CD4-positive, alpha-beta T cell (primary cell): ENCODE measurements around the gene BAZ2A. TPM values are rescaled to one million over a fixed set of nuclear protein-coding genes. Genes with fewer than 3 reads are reported as not detected.
A peak's percentile ranks its signal among the peaks of the same experiment; 100 is the strongest.

ENCODE experiments used
- ATAC-seq: fragments of 200-7000 bp; cut with Tn5 transposase; one replicate; pipeline ENCODE4 v1.10.0; 2022; ENCODE audit warnings: mild to moderate bottlenecking; ENCODE audit not compliant: poor library complexity
- CTCF ChIA-PET: fragments of 350-600 bp; sonication (Branson Sonifier 250); formaldehyde crosslinking; loops from one replicate; lab custom pipeline; 2021; ENCODE audit warnings: antibody characterized with exemption, inconsistent platforms; lab: Charles Lee
- POLR2A ChIA-PET: fragments of 350-600 bp; sonication (Branson Sonifier 250); formaldehyde crosslinking; loops from one replicate; lab custom pipeline; 2021; ENCODE audit warnings: antibody characterized with exemption, inconsistent platforms; lab: Charles Lee
- DNase-seq, 14 experiments: peaks; one replicate each; pipeline ENCODE4 v3.0.0-alpha.2; 2013 to 2020; ENCODE audit warnings: mixed read lengths in 2 of 14
- H3K27ac ChIP-seq, 2 donors: one replicate each; pipeline versions ENCODE4 v1.5.1 to v1.7.0; 2013; ENCODE audit warnings: low read length in 2 of 2, low read depth in 1 of 2, mild to moderate bottlenecking in 1 of 2
- H3K27me3 ChIP-seq, 2 experiments: 1 replicate in 1 of 2; 2 replicates in 1 of 2; pipeline versions ENCODE4 v1.6.1 to v1.7.0; 2013; ENCODE audit warnings: low read length in 2 of 2, control low read depth in 1 of 2, mild to moderate bottlenecking in 1 of 2, moderate library complexity in 1 of 2; ENCODE audit not compliant: insufficient read depth in 2 of 2, control insufficient read depth in 1 of 2
- H3K36me3 ChIP-seq: one replicate; pipeline ENCODE4 v1.6.1; 2013; ENCODE audit warnings: low read length, control low read depth; ENCODE audit not compliant: insufficient read depth
- H3K4me1 ChIP-seq: one replicate; pipeline ENCODE4 v1.6.1; 2013; ENCODE audit warnings: low read length, control low read depth; ENCODE audit not compliant: insufficient read depth
- H3K4me3 ChIP-seq: one replicate; pipeline ENCODE4 v1.5.1; 2013; ENCODE audit warnings: mild to moderate bottlenecking, low read length, moderate library complexity
- H3K9me3 ChIP-seq, 2 experiments: 1 replicate in 1 of 2; 2 replicates in 1 of 2; pipeline versions ENCODE4 v1.6.1 to v1.7.0; 2013; ENCODE audit warnings: low read length in 2 of 2, mild to moderate bottlenecking in 2 of 2, control low read depth in 1 of 2, moderate library complexity in 1 of 2; ENCODE audit not compliant: control insufficient read depth in 1 of 2, insufficient read depth in 1 of 2
- H3K27ac Mint-ChIP-seq: one replicate; pipeline ENCODE4 v1.8.0; 2020; ENCODE audit warnings: mixed read lengths
- H3K27me3 Mint-ChIP-seq: one replicate; pipeline ENCODE4 v1.8.0; 2021; ENCODE audit warnings: mixed read lengths
- H3K36me3 Mint-ChIP-seq: one replicate; pipeline ENCODE4 v1.8.0; 2021; ENCODE audit warnings: low read depth, mixed read lengths
- H3K4me1 Mint-ChIP-seq: one replicate; pipeline ENCODE4 v1.8.0; 2021; ENCODE audit warnings: low read depth, mixed read lengths
- H3K4me3 Mint-ChIP-seq: one replicate; pipeline ENCODE4 v1.8.0; 2020; ENCODE audit warnings: mild to moderate bottlenecking, mixed read lengths
- H3K9me3 Mint-ChIP-seq: one replicate; pipeline ENCODE4 v1.8.0; 2020; ENCODE audit warnings: mixed read lengths
- intact Hi-C, 2 experiments: fragments of 100-400 bp; cut with DNase I in 1 of 2; cut with micrococcal nuclease in 1 of 2; formaldehyde crosslinking; loops; one replicate each; pipeline versions ENCODE4 v1.15.1 to v1.9.0; 2023 to 2025; cut with DNase I, micrococcal nuclease
- total RNA-seq, 174 experiments: library from RNA in 2 of 174; stranded (reverse) in 2 of 174; gene quantifications; one replicate each; pipeline ENCODE4 v1.2.3 and lab custom pipeline; 2021 to 2026
- TF ChIP-seq, protein P1 (sequence below): fragments of 200-600 bp; IDR thresholded peaks from one replicate; pipeline ENCODE4 v1.8.0; 2022; ENCODE audit warnings: antibody characterized with exemption, mild to moderate bottlenecking

The BAZ2A gene
- total RNA-seq, 2 experiments from 2014 or later, result 207 to 211 TPM

DNA sequence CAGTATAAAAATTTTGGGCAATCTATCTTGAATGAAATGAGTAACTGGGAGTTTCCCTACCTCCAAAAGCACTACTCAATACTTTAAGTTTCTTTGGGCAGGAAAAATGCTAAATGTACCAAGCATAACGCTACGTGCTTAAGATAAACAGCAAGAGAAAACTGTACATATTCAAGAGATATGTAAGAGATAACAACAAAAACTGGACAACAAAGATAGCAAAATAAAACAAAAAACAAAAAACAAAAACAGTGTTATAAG, 38.0 kb upstream of the BAZ2A start:
- intact Hi-C loops, result no loop called here
- Histone ChIP-seq H3K4me1 (peaks cover 6% of the 10 kb centered on the region), H3K27me3 (no peaks in the 10 kb centered on the region), H3K9me3 (no peaks in the 10 kb centered on the region), H3K4me3 (no peak overlapping the region), H3K27ac (no peak overlapping the region), H3K36me3 (peaks cover 91% of the 10 kb centered on the region)
- no peak for DNase-seq
- ChIA-PET POLR2A (interaction anchor here (0.8 to 2.2 kb wide), 5 partner anchors 10 to 80 kb away, joined by 3 to 5 read pairs (median 4); partner anchors contain the start of gene PTGES3), CTCF (interaction anchor here (0.8 kb wide), 1 partner anchor 83 kb away, joined by 4 read pairs; no protein-coding TSS in a partner anchor)
- Mint-ChIP-seq H3K9me3 (no peaks in the 10 kb centered on the region), H3K4me3 (no peak overlapping the region), H3K36me3 (peaks cover 96% of the 10 kb centered on the region), H3K27ac (peak overlapping the region; percentile 21), H3K4me1 (peaks cover 26% of the 10 kb centered on the region), H3K27me3 (no peaks in the 10 kb centered on the region)
- ATAC-seq, result no peak
- TF ChIP-seq, protein P1, sequence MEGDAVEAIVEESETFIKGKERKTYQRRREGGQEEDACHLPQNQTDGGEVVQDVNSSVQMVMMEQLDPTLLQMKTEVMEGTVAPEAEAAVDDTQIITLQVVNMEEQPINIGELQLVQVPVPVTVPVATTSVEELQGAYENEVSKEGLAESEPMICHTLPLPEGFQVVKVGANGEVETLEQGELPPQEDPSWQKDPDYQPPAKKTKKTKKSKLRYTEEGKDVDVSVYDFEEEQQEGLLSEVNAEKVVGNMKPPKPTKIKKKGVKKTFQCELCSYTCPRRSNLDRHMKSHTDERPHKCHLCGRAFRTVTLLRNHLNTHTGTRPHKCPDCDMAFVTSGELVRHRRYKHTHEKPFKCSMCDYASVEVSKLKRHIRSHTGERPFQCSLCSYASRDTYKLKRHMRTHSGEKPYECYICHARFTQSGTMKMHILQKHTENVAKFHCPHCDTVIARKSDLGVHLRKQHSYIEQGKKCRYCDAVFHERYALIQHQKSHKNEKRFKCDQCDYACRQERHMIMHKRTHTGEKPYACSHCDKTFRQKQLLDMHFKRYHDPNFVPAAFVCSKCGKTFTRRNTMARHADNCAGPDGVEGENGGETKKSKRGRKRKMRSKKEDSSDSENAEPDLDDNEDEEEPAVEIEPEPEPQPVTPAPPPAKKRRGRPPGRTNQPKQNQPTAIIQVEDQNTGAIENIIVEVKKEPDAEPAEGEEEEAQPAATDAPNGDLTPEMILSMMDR, result no peak

- no peaks in the 10 kb centered on the region for H3K9me3 ChIP-seq
- ATAC-seq (no peak), DNase-seq (no peak)
- ChIA-PET CTCF (no interaction called here), POLR2A (interaction anchor here (0.9 to 2.5 kb wide), 5 partner anchors 14 to 63 kb away, joined by 3 to 11 read pairs (median 5); partner anchors contain the start of genes ATP5F1B, NACA and PTGES3)
- peaks cover 40% of the 10 kb centered on the region for H3K36me3 ChIP-seq
- TF ChIP-seq, protein P1, result no peak
- no peaks in the 10 kb centered on the region for H3K27me3 Mint-ChIP-seq
- H3K4me3 ChIP-seq, result no peak overlapping the region
- H3K27ac ChIP-seq, result no peak overlapping the region
- H3K27me3 ChIP-seq, result no peaks in the 10 kb centered on the region
- H3K4me1 ChIP-seq, result no peaks in the 10 kb centered on the region
- intact Hi-C loops, result no loop called here
- no peaks in the 10 kb centered on the region for H3K4me1 Mint-ChIP-seq
- no peaks in the 10 kb centered on the region for H3K9me3 Mint-ChIP-seq
- peak overlapping the region; percentile 20 for H3K27ac Mint-ChIP-seq
- H3K4me3 Mint-ChIP-seq, result no peak overlapping the region
- H3K36me3 Mint-ChIP-seq, result peaks cover 56% of the 10 kb centered on the region
Measured at GRCh38 chr12:56661979-56662638, 32.0 kb upstream of the BAZ2A start.

- no peaks in the 10 kb centered on the region for H3K9me3 Mint-ChIP-seq
- TF ChIP-seq, protein P1, result no peak
- CTCF ChIA-PET, result no interaction called here
- Histone ChIP-seq H3K4me3 (no peak overlapping the region), H3K27ac (no peak overlapping the region), H3K9me3 (no peaks in the 10 kb centered on the region), H3K4me1 (no peaks in the 10 kb centered on the region), H3K27me3 (no peaks in the 10 kb centered on the region), H3K36me3 (peaks cover 35% of the 10 kb centered on the region)
- peaks cover 52% of the 10 kb centered on the region for H3K36me3 Mint-ChIP-seq
- intact Hi-C loops, result no loop called here
- no peak overlapping the region for H3K4me3 Mint-ChIP-seq
- ATAC-seq (no peak), DNase-seq (no peak)
- peak overlapping the region; percentile 20 for H3K27ac Mint-ChIP-seq
- no peaks in the 10 kb centered on the region for H3K27me3 Mint-ChIP-seq
- POLR2A ChIA-PET, result interaction anchor here (0.6 to 2.5 kb wide), 6 partner anchors 14 to 64 kb away, joined by 3 to 11 read pairs (median 4); partner anchors contain the start of genes ATP5F1B, NACA and PTGES3
- H3K4me1 Mint-ChIP-seq, result no peaks in the 10 kb centered on the region
Measured at GRCh38 chr12:56661560-56661959, 31.4 kb upstream of the BAZ2A start.
